ENCODE measurements around the gene PSMB3. TPM values are rescaled to one million over a fixed set of nuclear protein-coding genes. Genes with fewer than 3 reads are reported as not detected.

PSMB3 gene
- total and polyA plus RNA-seq, 9 of the 15 experiments (the other 6 are each of a cell fraction or from before 2014, with no cell fraction given) = 460 to 2,775 (median 574) TPM

DNA sequence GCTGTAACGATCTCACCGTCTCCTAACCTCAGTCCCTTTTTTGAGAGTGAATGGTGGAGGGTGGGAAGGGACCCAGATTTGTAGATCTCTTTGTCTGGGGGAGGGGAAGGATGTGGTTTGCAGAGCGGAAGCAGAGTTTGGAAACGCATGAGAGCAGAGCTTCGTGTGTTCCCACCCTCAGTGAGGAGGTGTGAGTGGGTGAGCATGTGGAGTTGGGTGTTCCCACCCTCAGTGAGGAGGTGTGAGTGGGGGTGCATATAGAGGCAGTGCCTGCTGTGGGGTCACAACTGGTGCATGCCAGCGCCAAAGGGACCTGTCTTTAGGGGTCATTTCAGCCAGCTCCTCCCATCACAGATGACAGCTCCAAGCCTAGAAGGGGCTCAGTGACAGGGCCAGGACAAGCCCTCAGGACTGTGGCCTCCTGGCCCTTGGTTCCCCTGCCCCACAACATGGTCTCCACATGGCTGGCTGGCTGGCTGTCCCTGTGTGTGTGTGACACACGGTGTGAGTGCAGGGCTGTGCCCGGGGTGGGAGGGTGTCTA, 24.2 kb upstream of the PSMB3 start (continued):
- peak in 1 of 2 experiments; percentile 23; a peak in 1 of 4 replicates for TF ChIP-seq MAZ (CRISPR knock-in tag; conservative IDR thresholded peaks at IDR 0.05 in 1 of 2, IDR thresholded peaks at IDR 0.05 in 1 of 2)
- TF ChIP-seq RAD51 (IDR thresholded peaks at IDR 0.05; ENCODE audit: borderline replicate concordance, low read depth) = no peak
- peak; percentile 38; the same call in 1 of the 2 replicates for TF ChIP-seq SUPT5H (IDR thresholded peaks at IDR 0.05)
- no peak for TF ChIP-seq ATF6 (CRISPR knock-in tag; IDR thresholded peaks at IDR 0.05)
- TF ChIP-seq FOXK2 (conservative IDR thresholded peaks at IDR 0.05 in 1 of 2, IDR thresholded peaks at IDR 0.05 in 1 of 2; ENCODE audit: low read depth in 2 of 2) = no peak
- TF ChIP-seq SRSF1 (IDR thresholded peaks at IDR 0.05; ENCODE audit: low read depth, low read length) = no peak
- TF ChIP-seq ZNF780A (CRISPR knock-in tag; IDR thresholded peaks at IDR 0.05) = no peak
- no peak for TF ChIP-seq IRF2 (CRISPR knock-in tag; IDR thresholded peaks at IDR 0.05)
- no peak for TF ChIP-seq ZFX (CRISPR knock-in tag; IDR thresholded peaks at IDR 0.05)
- TF ChIP-seq TAF9B (IDR thresholded peaks at IDR 0.05; ENCODE audit: partially characterized antibody) = no peak
- TF ChIP-seq, protein P1, sequence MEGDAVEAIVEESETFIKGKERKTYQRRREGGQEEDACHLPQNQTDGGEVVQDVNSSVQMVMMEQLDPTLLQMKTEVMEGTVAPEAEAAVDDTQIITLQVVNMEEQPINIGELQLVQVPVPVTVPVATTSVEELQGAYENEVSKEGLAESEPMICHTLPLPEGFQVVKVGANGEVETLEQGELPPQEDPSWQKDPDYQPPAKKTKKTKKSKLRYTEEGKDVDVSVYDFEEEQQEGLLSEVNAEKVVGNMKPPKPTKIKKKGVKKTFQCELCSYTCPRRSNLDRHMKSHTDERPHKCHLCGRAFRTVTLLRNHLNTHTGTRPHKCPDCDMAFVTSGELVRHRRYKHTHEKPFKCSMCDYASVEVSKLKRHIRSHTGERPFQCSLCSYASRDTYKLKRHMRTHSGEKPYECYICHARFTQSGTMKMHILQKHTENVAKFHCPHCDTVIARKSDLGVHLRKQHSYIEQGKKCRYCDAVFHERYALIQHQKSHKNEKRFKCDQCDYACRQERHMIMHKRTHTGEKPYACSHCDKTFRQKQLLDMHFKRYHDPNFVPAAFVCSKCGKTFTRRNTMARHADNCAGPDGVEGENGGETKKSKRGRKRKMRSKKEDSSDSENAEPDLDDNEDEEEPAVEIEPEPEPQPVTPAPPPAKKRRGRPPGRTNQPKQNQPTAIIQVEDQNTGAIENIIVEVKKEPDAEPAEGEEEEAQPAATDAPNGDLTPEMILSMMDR (IDR thresholded peaks at IDR 0.05 in 2 of 3, conservative IDR thresholded peaks at IDR 0.05 in 1 of 3; ENCODE audit: insufficient read depth in 2 of 3, low read depth in 1 of 3, low read length in 3 of 3) = no peak
- peak; percentile 54; the same call in 1 of the 2 replicates for TF ChIP-seq MYC (IDR thresholded peaks at IDR 0.05; ENCODE audit: low read depth, low read length)
- TF ChIP-seq MYC (CRISPR knock-in tag; IDR thresholded peaks at IDR 0.05; ENCODE audit: borderline replicate concordance, low read depth) = no peak
- TF ChIP-seq ZNF253 (CRISPR knock-in tag; conservative IDR thresholded peaks at IDR 0.05) = no peak
- TF ChIP-seq, protein P2, sequence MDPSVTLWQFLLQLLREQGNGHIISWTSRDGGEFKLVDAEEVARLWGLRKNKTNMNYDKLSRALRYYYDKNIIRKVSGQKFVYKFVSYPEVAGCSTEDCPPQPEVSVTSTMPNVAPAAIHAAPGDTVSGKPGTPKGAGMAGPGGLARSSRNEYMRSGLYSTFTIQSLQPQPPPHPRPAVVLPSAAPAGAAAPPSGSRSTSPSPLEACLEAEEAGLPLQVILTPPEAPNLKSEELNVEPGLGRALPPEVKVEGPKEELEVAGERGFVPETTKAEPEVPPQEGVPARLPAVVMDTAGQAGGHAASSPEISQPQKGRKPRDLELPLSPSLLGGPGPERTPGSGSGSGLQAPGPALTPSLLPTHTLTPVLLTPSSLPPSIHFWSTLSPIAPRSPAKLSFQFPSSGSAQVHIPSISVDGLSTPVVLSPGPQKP (CRISPR knock-in tag; IDR thresholded peaks at IDR 0.05) = no peak
- no peak for TF ChIP-seq GTF3C2 (IDR thresholded peaks at IDR 0.05; ENCODE audit: borderline replicate concordance, extremely low read depth, insufficient read length)
- no peak for TF ChIP-seq ETS2 (tag; IDR thresholded peaks at IDR 0.05; ENCODE audit: borderline replicate concordance, poor library complexity, severe bottlenecking)

All from K562 (cell line).